NT2/D1 (cell line): ENCODE results near the gene FUT2.

Source experiments
- SUZ12 ChIP-seq: IDR thresholded peaks from 2 replicates; pipeline ENCODE4 v1.6.1; 2011; ENCODE audit not compliant: insufficient read length, insufficient read depth; ENCODE audit errors: extremely low read depth
- YY1 ChIP-seq: IDR thresholded peaks from 2 replicates; pipeline ENCODE4 v1.6.1; 2011; ENCODE audit not compliant: insufficient read length, insufficient read depth
- ZNF274 ChIP-seq: IDR thresholded peaks from 2 replicates; pipeline ENCODE4 v1.6.1; 2011; ENCODE audit warnings: mild to moderate bottlenecking, low read depth, low read length

DNA sequence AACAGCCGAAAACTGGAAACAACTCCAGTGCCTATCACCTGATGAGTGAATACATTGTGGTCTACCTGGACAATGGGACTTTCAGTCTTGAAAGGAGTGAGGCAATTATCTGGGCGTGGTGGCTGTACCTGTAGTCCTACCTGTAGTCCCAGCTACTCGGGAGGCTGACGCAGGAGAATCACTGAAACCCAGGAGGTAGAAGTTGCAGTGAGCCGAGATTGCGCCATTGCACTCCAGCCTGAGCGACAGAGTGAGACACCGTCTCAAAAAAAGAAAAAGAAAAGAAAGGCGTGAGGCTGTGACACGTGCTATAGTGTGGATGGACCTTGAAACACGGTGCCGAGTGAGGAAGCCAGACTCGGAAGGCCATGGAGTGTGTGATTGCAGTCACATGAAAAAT lies 18.9 kb upstream of the FUT2 start:
- TF ChIP-seq ZNF274 (no peak), YY1 (no peak), SUZ12 (no peak)
